ENCODE results near the gene KLF7. TPM values are rescaled to one million over a fixed set of nuclear protein-coding genes. Genes with fewer than 3 reads are reported as not detected.

KLF7 gene
- polyA plus RNA-seq, 3 donors: 9.4 to 40.7 (median 10.3) TPM

DNA sequence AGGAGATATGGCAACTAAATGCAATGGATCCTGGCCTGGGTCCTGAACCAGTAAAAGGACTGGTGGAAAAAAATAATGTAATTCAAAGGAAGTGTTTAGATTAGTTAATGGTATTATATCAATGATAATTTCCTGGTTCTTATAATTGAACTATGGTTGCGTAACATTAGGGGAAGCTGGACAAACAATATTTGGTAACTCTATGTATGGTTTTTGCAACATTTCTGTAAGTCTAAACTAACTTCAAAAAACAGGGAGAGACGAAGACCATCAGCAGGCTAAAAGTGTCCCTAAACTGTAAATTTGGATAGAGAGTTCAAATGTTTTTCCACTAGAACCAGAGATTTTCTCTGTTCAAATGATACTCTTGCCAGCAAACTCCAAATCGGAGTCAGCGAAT, 36.9 kb downstream of the KLF7 start:
- H3K4me1 Mint-ChIP-seq: peaks cover 60% of the 10 kb centered on the region
- peaks cover 24 to 28% of the 10 kb centered on the region in 2 donors for H3K36me3 Mint-ChIP-seq
- Histone ChIP-seq H3K79me2 (ENCODE audit: insufficient read depth, low read length) (peaks cover 99% of the 10 kb centered on the region), H3K4me2 (replicated peaks; ENCODE audit: extremely low read depth, low read length, poor library complexity, severe bottlenecking) (peak overlapping the region; percentile 55), H3K36me3 (replicated peaks in 1 of 2; ENCODE audit: control insufficient read depth in 1 of 2, insufficient read depth in 2 of 2, low read length in 2 of 2) (peaks cover 4 to 11% of the 10 kb centered on the region in 2 donors), H3K9me3 (replicated peaks in 1 of 2; ENCODE audit: control insufficient read depth in 1 of 2, insufficient read depth in 1 of 2, low read length in 2 of 2) (no peaks in the 10 kb centered on the region), H3K27ac (ENCODE audit: low read depth in 1 of 2, low read length in 2 of 2) (peak overlapping the region; percentile 54 to 77), H3K4me3 (replicated peaks in 1 of 3; ENCODE audit: low read depth in 2 of 3, low read length in 3 of 3) (peak overlapping the region in 1 of 3 experiments; percentile 40), H2AFZ (ENCODE audit: insufficient read depth, low read depth, low read length, poor library complexity, severe bottlenecking) (no peak overlapping the region), H3K27me3 (ENCODE audit: control insufficient read depth in 2 of 2, insufficient read depth in 2 of 2, low read length in 2 of 2) (no peaks in the 10 kb centered on the region), H4K20me1 (ENCODE audit: insufficient read depth, low read length) (peaks cover 81% of the 10 kb centered on the region), H3K4me1 (ENCODE audit: control insufficient read depth in 1 of 2, insufficient read depth in 2 of 2, low read length in 2 of 2) (peaks cover 43 to 68% of the 10 kb centered on the region in 2 donors), H3K9ac (ENCODE audit: insufficient read depth, low read length, poor library complexity, severe bottlenecking) (no peak overlapping the region)
- TF ChIP-seq, protein P1, sequence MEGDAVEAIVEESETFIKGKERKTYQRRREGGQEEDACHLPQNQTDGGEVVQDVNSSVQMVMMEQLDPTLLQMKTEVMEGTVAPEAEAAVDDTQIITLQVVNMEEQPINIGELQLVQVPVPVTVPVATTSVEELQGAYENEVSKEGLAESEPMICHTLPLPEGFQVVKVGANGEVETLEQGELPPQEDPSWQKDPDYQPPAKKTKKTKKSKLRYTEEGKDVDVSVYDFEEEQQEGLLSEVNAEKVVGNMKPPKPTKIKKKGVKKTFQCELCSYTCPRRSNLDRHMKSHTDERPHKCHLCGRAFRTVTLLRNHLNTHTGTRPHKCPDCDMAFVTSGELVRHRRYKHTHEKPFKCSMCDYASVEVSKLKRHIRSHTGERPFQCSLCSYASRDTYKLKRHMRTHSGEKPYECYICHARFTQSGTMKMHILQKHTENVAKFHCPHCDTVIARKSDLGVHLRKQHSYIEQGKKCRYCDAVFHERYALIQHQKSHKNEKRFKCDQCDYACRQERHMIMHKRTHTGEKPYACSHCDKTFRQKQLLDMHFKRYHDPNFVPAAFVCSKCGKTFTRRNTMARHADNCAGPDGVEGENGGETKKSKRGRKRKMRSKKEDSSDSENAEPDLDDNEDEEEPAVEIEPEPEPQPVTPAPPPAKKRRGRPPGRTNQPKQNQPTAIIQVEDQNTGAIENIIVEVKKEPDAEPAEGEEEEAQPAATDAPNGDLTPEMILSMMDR (IDR thresholded peaks at IDR 0.05): no peak
- H3K9me3 Mint-ChIP-seq: no peaks in the 10 kb centered on the region
- intact Hi-C loops (cut with micrococcal nuclease): no loop called here
- H3K27ac Mint-ChIP-seq: peak overlapping the region; percentile 10 to 91 (median 82)
- H3K27me3 Mint-ChIP-seq (ENCODE audit: low read depth in 3 of 3): no peaks in the 10 kb centered on the region
- 93% methylated on average over 2 of the region's 4 CpGs for WGBS (ENCODE audit: insufficient coverage)
- DNase-seq: peak in 2 of 3 donors; percentile 63 to 74
- H3K4me3 Mint-ChIP-seq: peak overlapping the region in 1 of 2 donors; percentile 56

DNA sequence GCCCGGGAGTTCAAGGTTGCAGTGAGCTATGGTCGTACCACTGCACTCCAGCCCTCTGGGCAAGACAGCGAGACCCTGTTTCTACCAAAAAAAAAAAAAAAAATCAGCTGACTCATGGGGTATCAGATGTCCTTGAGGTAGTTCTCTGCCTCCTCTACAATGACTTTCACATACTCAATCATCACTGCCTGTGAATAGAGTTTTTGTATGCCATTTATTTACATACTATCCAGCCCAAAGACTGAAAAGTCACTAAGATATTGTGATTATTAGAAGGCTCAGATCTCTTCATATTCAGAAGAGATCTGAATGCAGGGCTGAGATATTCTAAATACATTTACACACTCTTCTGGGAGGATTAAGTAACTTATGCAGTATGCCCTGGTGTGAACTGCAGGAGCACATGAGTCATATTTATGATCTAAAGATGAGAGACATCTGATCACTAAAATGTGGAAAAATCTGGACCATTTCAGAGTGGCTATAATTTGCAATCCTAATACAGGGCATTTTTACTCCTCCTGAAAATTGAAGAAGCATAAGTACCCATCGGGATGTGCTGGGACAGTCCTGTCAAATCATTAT, 38.9 kb downstream of the KLF7 start:
- no peaks in the 10 kb centered on the region for H3K9me3 ChIP-seq (replicated peaks in 1 of 2; ENCODE audit: control insufficient read depth in 1 of 2, insufficient read depth in 1 of 2, low read length in 2 of 2)
- H3K4me1 ChIP-seq (ENCODE audit: control insufficient read depth in 1 of 2, insufficient read depth in 2 of 2, low read length in 2 of 2): peaks cover 41 to 57% of the 10 kb centered on the region in 2 donors
- intact Hi-C loops (cut with micrococcal nuclease): no loop called here
- peaks cover 90% of the 10 kb centered on the region for H4K20me1 ChIP-seq (ENCODE audit: insufficient read depth, low read length)
- WGBS (ENCODE audit: insufficient coverage): no CpG with 5 or more reads among the region's 4 CpGs
- Mint-ChIP-seq H3K36me3 (peaks cover 35 to 43% of the 10 kb centered on the region in 2 donors), H3K4me1 (peaks cover 60% of the 10 kb centered on the region), H3K9me3 (no peaks in the 10 kb centered on the region), H3K27ac (peak overlapping the region in 2 of 7 donors; percentile 9 to 35), H3K4me3 (no peak overlapping the region), H3K27me3 (ENCODE audit: low read depth in 3 of 3) (no peaks in the 10 kb centered on the region)
- H2AFZ ChIP-seq (ENCODE audit: insufficient read depth, low read depth, low read length, poor library complexity, severe bottlenecking): no peak overlapping the region
- DNase-seq: no peak
- no peak overlapping the region for H3K4me2 ChIP-seq (replicated peaks; ENCODE audit: extremely low read depth, low read length, poor library complexity, severe bottlenecking)
- no peaks in the 10 kb centered on the region for H3K27me3 ChIP-seq (ENCODE audit: control insufficient read depth in 2 of 2, insufficient read depth in 2 of 2, low read length in 2 of 2)
- H3K36me3 ChIP-seq (replicated peaks in 1 of 2; ENCODE audit: control insufficient read depth in 1 of 2, insufficient read depth in 2 of 2, low read length in 2 of 2): peaks cover 14 to 32% of the 10 kb centered on the region in 2 donors
- no peak overlapping the region for H3K4me3 ChIP-seq (replicated peaks in 1 of 3; ENCODE audit: low read depth in 2 of 3, low read length in 3 of 3)
- peaks cover 99% of the 10 kb centered on the region for H3K79me2 ChIP-seq (ENCODE audit: insufficient read depth, low read length)
- H3K27ac ChIP-seq (ENCODE audit: low read depth in 1 of 2, low read length in 2 of 2): no peak overlapping the region
- H3K9ac ChIP-seq (ENCODE audit: insufficient read depth, low read length, poor library complexity, severe bottlenecking): no peak overlapping the region
- TF ChIP-seq, protein P1 (IDR thresholded peaks at IDR 0.05): no peak

Measured in CD14-positive monocyte (primary cell).